GM19395 (cell line): ENCODE data around the gene BAIAP2L1.
A peak's percentile ranks its signal among the peaks of the same experiment; 100 is the strongest.
"Not testable (repeated sequence)": the region's sequence is repeated elsewhere in the genome, so short reads cannot be mapped to it uniquely, and the experiment has no call there.

ENCODE experiments used
- ATAC-seq: cut with Tn5 transposase; IDR thresholded peaks from one replicate; pipeline ENCODE4 v1.9.1; 2021; ENCODE audit warnings: mild to moderate bottlenecking, moderate library complexity; ENCODE audit not compliant: unreplicated experiment

Gene BAIAP2L1

GRCh38 chr7:98400542-98401340, at the start of gene BAIAP2L1:
BAIAP2L1 (minus strand) TSS chr7:98401090; CDS start chr7:98400852, 238 bp downstream.
- peak; percentile 81 for ATAC-seq

GRCh38 chr7:98448766-98449165, 47.9 kb upstream of the BAIAP2L1 start:
- ATAC-seq, result no peak

GRCh38 chr7:98440992-98441391, 40.1 kb upstream of the BAIAP2L1 start:
- not testable (repeated sequence) for ATAC-seq

GRCh38 chr7:98439484-98439883, 38.6 kb upstream of the BAIAP2L1 start:
- ATAC-seq, result no peak

GRCh38 chr7:98434087-98434486, 33.2 kb upstream of the BAIAP2L1 start:
- no peak for ATAC-seq

GRCh38 chr7:98429799-98430198, 28.9 kb upstream of the BAIAP2L1 start:
- no peak for ATAC-seq

GRCh38 chr7:98423043-98423442, 22.2 kb upstream of the BAIAP2L1 start:
- ATAC-seq, result no peak

- ATAC-seq, result no peak
Measured at GRCh38 chr7:98420966-98421612, 20.2 kb upstream of the BAIAP2L1 start.

- not testable (repeated sequence) for ATAC-seq
Measured at GRCh38 chr7:98419988-98420387, 19.1 kb upstream of the BAIAP2L1 start.

GRCh38 chr7:98419316-98419691, 18.4 kb upstream of the BAIAP2L1 start:
- ATAC-seq, result not testable (repeated sequence)

GRCh38 chr7:98418636-98419315, 17.9 kb upstream of the BAIAP2L1 start:
- no peak for ATAC-seq

GRCh38 chr7:98418271-98418635, 17.4 kb upstream of the BAIAP2L1 start:
- no peak for ATAC-seq

GRCh38 chr7:98417604-98418270, 16.8 kb upstream of the BAIAP2L1 start:
- ATAC-seq, result not testable (repeated sequence)

GRCh38 chr7:98414205-98414900, 13.5 kb upstream of the BAIAP2L1 start:
- ATAC-seq, result no peak

GRCh38 chr7:98413655-98414054, 12.8 kb upstream of the BAIAP2L1 start:
- ATAC-seq, result not testable (repeated sequence)

- ATAC-seq, result no peak
Measured at GRCh38 chr7:98409843-98410242, 9.0 kb upstream of the BAIAP2L1 start.

GRCh38 chr7:98408146-98408545, 7.3 kb upstream of the BAIAP2L1 start:
- ATAC-seq, result not testable (repeated sequence)

- no peak for ATAC-seq
Measured at GRCh38 chr7:98406827-98407226, 5.9 kb upstream of the BAIAP2L1 start.

GRCh38 chr7:98404840-98405239, 4.0 kb upstream of the BAIAP2L1 start:
- ATAC-seq, result no peak

- no peak for ATAC-seq
Measured at GRCh38 chr7:98399890-98400541, 874 bp downstream of the BAIAP2L1 start.
